ENCODE results near the gene LPP. TPM values are rescaled to one million over a fixed set of nuclear protein-coding genes. Genes with fewer than 3 reads are reported as not detected.

LPP gene, protein sequence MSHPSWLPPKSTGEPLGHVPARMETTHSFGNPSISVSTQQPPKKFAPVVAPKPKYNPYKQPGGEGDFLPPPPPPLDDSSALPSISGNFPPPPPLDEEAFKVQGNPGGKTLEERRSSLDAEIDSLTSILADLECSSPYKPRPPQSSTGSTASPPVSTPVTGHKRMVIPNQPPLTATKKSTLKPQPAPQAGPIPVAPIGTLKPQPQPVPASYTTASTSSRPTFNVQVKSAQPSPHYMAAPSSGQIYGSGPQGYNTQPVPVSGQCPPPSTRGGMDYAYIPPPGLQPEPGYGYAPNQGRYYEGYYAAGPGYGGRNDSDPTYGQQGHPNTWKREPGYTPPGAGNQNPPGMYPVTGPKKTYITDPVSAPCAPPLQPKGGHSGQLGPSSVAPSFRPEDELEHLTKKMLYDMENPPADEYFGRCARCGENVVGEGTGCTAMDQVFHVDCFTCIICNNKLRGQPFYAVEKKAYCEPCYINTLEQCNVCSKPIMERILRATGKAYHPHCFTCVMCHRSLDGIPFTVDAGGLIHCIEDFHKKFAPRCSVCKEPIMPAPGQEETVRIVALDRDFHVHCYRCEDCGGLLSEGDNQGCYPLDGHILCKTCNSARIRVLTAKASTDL
- total RNA-seq = 199 and 218 TPM in 2 replicates

DNA sequence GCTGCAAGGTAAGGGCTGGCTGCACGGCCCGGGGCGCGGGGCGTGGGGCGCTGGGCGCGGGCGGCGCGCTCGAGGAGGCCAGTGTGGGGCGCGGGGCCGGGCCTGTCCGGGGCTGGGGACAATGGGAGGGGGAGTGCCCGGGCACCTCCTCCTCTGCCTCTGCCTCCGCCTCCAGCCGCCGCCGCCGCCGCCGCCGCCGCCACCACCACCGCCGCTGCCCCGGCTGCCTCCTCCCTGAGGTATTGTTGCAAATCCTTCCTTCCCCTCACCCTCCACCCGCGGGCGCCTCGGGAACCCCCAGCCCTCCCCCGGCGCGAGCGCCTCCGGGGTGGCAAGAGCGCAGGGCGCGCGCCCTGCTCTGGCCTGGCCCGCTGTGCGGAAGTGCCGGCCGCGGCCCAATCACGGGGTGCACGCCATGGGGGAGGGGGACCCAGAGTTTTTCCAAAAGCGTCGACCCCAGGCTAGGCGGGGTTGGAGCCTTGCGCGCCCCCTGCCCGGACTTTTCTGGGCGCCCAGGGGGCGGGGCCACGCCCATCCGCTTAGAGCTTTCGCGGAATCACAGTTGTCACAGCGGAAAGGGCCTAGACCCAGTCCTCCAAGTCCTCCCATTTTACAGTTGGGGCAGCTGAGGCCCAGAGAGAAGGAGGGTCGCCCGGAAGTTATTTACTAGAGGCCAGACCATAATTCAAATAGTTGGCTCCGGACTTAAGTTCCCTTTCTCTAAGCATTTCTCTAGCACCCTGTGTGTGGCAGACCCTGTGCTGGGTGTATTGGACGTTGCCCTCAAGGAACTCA lies at the start of gene LPP:
LPP (plus strand) TSS at position 144 of the 795 bp plus-strand sequence. CDS start 251,964 bp downstream, outside the sequence.
- no peak for DNase-seq (ENCODE audit: low read depth)
- TF ChIP-seq CTCF (IDR thresholded peaks at IDR 0.05; ENCODE audit: insufficient read depth, low read length, poor library complexity, severe bottlenecking) = no peak
- H3K4me3 ChIP-seq (ENCODE audit: low read depth, low read length) = peak within 1 kb of the TSS; percentile 53

DNA sequence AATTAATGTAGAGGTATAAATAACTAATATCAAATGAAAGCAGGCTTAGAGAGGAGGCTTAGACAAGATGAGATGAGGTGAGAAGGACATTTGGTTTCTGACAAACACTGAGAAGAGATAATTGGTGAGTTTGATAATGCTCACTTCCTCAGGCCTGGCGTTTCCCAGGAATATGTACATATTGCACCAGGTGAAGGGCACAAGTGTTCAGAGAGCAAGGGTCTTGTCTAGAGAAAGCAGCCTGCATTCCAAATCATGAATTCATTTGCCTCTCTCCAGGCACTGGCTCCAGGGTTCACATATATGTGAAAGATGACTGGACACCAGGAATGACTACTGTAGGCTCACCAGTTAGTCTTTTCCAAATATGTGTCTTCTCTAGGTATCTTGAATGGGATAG lies 48.0 kb upstream of the LPP start:
- Histone ChIP-seq H3K27me3 (ENCODE audit: control insufficient read depth, insufficient read depth, low read length) (no peaks in the 10 kb centered on the region), H3K4me3 (ENCODE audit: low read depth, low read length) (no peak overlapping the region), H3K36me3 (ENCODE audit: control insufficient read depth, insufficient read depth, low read length) (no peaks in the 10 kb centered on the region)
- TF ChIP-seq CTCF (IDR thresholded peaks at IDR 0.05; ENCODE audit: insufficient read depth, low read length, poor library complexity, severe bottlenecking) = no peak
- DNase-seq (ENCODE audit: low read depth) = no peak

More for the DNA sequence above, at the start of gene LPP:
- no peaks in the 10 kb centered on the region for H3K27me3 ChIP-seq (ENCODE audit: control insufficient read depth, insufficient read depth, low read length)
- no peaks in the 10 kb centered on the region for H3K36me3 ChIP-seq (ENCODE audit: control insufficient read depth, insufficient read depth, low read length)

DNA sequence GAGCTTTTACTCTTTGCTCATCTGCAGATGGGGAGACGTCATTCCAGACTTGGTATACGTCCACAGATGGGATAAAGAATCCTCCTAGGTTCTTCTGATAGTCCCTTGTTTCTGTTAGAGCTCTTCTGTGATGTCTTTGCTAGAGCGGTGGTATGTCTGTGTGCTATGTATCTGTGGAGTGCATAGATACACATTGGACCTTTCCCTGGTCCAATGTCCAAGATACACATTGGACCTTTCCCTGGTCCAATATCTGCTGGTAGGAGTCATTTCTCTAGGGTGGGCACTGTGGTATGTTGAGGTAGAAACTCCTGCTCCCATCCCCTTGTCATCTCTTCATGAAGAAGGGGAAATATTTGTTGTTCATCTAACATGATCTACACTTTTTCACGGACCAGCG lies 47.5 kb upstream of the LPP start:
- H3K4me3 ChIP-seq (ENCODE audit: low read depth, low read length) = no peak overlapping the region
- no peaks in the 10 kb centered on the region for H3K27me3 ChIP-seq (ENCODE audit: control insufficient read depth, insufficient read depth, low read length)
- TF ChIP-seq CTCF (IDR thresholded peaks at IDR 0.05; ENCODE audit: insufficient read depth, low read length, poor library complexity, severe bottlenecking) = no peak
- DNase-seq (ENCODE audit: low read depth) = no peak
- no peaks in the 10 kb centered on the region for H3K36me3 ChIP-seq (ENCODE audit: control insufficient read depth, insufficient read depth, low read length)

- TF ChIP-seq CTCF (IDR thresholded peaks at IDR 0.05; ENCODE audit: insufficient read depth, low read length, poor library complexity, severe bottlenecking) = no peak
- no peaks in the 10 kb centered on the region for H3K27me3 ChIP-seq (ENCODE audit: control insufficient read depth, insufficient read depth, low read length)
- H3K36me3 ChIP-seq (ENCODE audit: control insufficient read depth, insufficient read depth, low read length) = no peaks in the 10 kb centered on the region
- no peak for DNase-seq (ENCODE audit: low read depth)
- no peak overlapping the region for H3K4me3 ChIP-seq (ENCODE audit: low read depth, low read length)
These were observed 46.8 kb upstream of the LPP start for GRCh38 chr3:188106887-188107830.

- no peaks in the 10 kb centered on the region for H3K36me3 ChIP-seq (ENCODE audit: control insufficient read depth, insufficient read depth, low read length)
- H3K27me3 ChIP-seq (ENCODE audit: control insufficient read depth, insufficient read depth, low read length) = no peaks in the 10 kb centered on the region
- no peak overlapping the region for H3K4me3 ChIP-seq (ENCODE audit: low read depth, low read length)
- no peak for DNase-seq (ENCODE audit: low read depth)
- no peak for TF ChIP-seq CTCF (IDR thresholded peaks at IDR 0.05; ENCODE audit: insufficient read depth, low read length, poor library complexity, severe bottlenecking)
These were observed 45.1 kb upstream of the LPP start for GRCh38 chr3:188108703-188109412.

All from kidney epithelial cell (primary cell).